Kidney (tissue), 14 donors: ENCODE data around the gene TRIM69. TPM values are rescaled to one million over a fixed set of nuclear protein-coding genes. Genes with fewer than 3 reads are reported as not detected.

ENCODE experiments used
- DNase-seq, 5 donors: peaks; one replicate each; pipeline ENCODE4 v3.0.0-alpha.2; 2013 to 2020
- FAIRE-seq: peaks from 2 replicates; lab custom pipeline; 2012; peaks lifted over from hg19 to GRCh38; lab: Jason Lieb, UNC
- H3K27ac ChIP-seq, 2 donors: one replicate each; pipeline ENCODE4 v1.7.0; 2013; ENCODE audit warnings: low read depth in 2 of 2, low read length in 2 of 2, inconsistent platforms in 1 of 2
- H3K27me3 ChIP-seq: one replicate; pipeline ENCODE4 v1.7.1; 2013; ENCODE audit warnings: low read length, inconsistent platforms; ENCODE audit not compliant: control insufficient read depth, insufficient read depth
- H3K36me3 ChIP-seq, 3 donors: one replicate each; pipeline versions ENCODE4 v1.7.0 to v1.7.1; 2013; ENCODE audit warnings: low read length in 3 of 3, control low read depth in 1 of 3, inconsistent platforms in 1 of 3; ENCODE audit not compliant: insufficient read depth in 3 of 3, control insufficient read depth in 2 of 3
- H3K4me1 ChIP-seq, 3 donors: one replicate each; pipeline versions ENCODE4 v1.7.0 to v1.7.1; 2013; ENCODE audit warnings: low read length in 3 of 3, inconsistent platforms in 1 of 3, low read depth in 1 of 3; ENCODE audit not compliant: control insufficient read depth in 2 of 3, insufficient read depth in 2 of 3
- H3K4me3 ChIP-seq, 3 donors: one replicate each; pipeline versions ENCODE4 v1.7.0 to v1.8.1; 2013; ENCODE audit warnings: low read length in 3 of 3, control low read depth in 1 of 3, inconsistent platforms in 1 of 3
- H3K9ac ChIP-seq, 3 donors: one replicate each; pipeline versions ENCODE4 v1.7.0 to v1.7.1; 2013; ENCODE audit warnings: low read length in 3 of 3, control low read depth in 1 of 3, inconsistent platforms in 1 of 3
- H3K9me3 ChIP-seq, 3 donors: one replicate each; pipeline versions ENCODE4 v1.7.0 to v1.7.1; 2013; ENCODE audit warnings: low read length in 3 of 3, control low read depth in 1 of 3, inconsistent platforms in 1 of 3; ENCODE audit not compliant: control insufficient read depth in 2 of 3, insufficient read depth in 1 of 3
- CTCF ChIP-seq: IDR thresholded peaks from 3 replicates; pipeline ENCODE4 v1.5.1; 2012; ENCODE audit warnings: mild to moderate bottlenecking, moderate library complexity, borderline replicate concordance; ENCODE audit not compliant: insufficient read depth; ENCODE audit errors: extremely low read depth
- intact Hi-C: fragments of 100-400 bp; cut with DNase I; formaldehyde crosslinking; loops from one replicate; pipeline ENCODE4 v1.11.1; 2022
- polyA plus RNA-seq: library from polyadenylated mRNA; stranded (reverse); fragments of 350-450 nt; fragmentation: Illumina TruSeq; extraction: RNeasy Lipid Tissue Mini Kit (QIAGEN cat#74804); gene quantifications from one replicate; pipeline ENCODE4 v1.2.3, GENCODE V29; 2014; ENCODE audit warnings: low read depth, low replicate concordance; ENCODE audit not compliant: insufficient read depth
- total RNA-seq: library from RNA; stranded (reverse); fragmentation: NEBNext Ultra II Directional; extraction: Animal tissue kit (Norgen Biotek cat#: 25700); gene quantifications from one replicate; pipeline ENCODE4 v1.2.1, GENCODE V29; 2021
- donor health status: control.
- donor health status: control.
- donor health status: control.
- donor health status: control.
- donor health status: control.
- donor health status: DM: yes; HTN: yes; CAD: no.
- donor health status: Normal renal cell carcinoma (clear cell type).

The TRIM69 gene
- total and polyA plus RNA-seq, 2 donors from 2014 or later: 29.6 to 41.2 TPM

- intact Hi-C loops: no loop called here
- no peak overlapping the region for H3K27ac ChIP-seq
- no peak for TF ChIP-seq CTCF
- no peaks in the 10 kb centered on the region for H3K4me1 ChIP-seq
- DNase-seq (no peak), FAIRE-seq (no peak)
- H3K27me3 ChIP-seq: no peaks in the 10 kb centered on the region
- no peaks in the 10 kb centered on the region for H3K9me3 ChIP-seq
- no peak overlapping the region for H3K4me3 ChIP-seq
- H3K36me3 ChIP-seq: no peaks in the 10 kb centered on the region
- H3K9ac ChIP-seq: no peak overlapping the region
These were observed 57.7 kb downstream of the TRIM69 start for GRCh38 chr15:44794072-44794471.

GRCh38 chr15:44796508-44796907 is 60.2 kb downstream of the TRIM69 start:
- TF ChIP-seq CTCF: no peak
- H3K4me1 ChIP-seq: no peaks in the 10 kb centered on the region
- H3K27me3 ChIP-seq: no peaks in the 10 kb centered on the region
- no peak overlapping the region for H3K4me3 ChIP-seq
- no peaks in the 10 kb centered on the region for H3K36me3 ChIP-seq
- DNase-seq (no peak), FAIRE-seq (no peak)
- intact Hi-C loops: no loop called here
- H3K27ac ChIP-seq: no peak overlapping the region
- no peaks in the 10 kb centered on the region for H3K9me3 ChIP-seq
- H3K9ac ChIP-seq: no peak overlapping the region

- DNase-seq (peak in 1 of 5 donors; percentile 19), FAIRE-seq (no peak)
- TF ChIP-seq CTCF: peak; percentile 22
- intact Hi-C loops: no loop called here
- Histone ChIP-seq H3K27ac (no peak overlapping the region), H3K27me3 (no peaks in the 10 kb centered on the region), H3K36me3 (no peaks in the 10 kb centered on the region), H3K9me3 (no peaks in the 10 kb centered on the region), H3K4me1 (no peaks in the 10 kb centered on the region), H3K4me3 (no peak overlapping the region), H3K9ac (no peak overlapping the region)
These were observed 62.5 kb downstream of the TRIM69 start for GRCh38 chr15:44798826-44799225.

GRCh38 chr15:44801364-44801763 is 65.0 kb downstream of the TRIM69 start:
- intact Hi-C loops: no loop called here
- DNase-seq (no peak), FAIRE-seq (no peak)
- Histone ChIP-seq H3K36me3 (no peaks in the 10 kb centered on the region), H3K9ac (no peak overlapping the region), H3K4me3 (no peak overlapping the region), H3K4me1 (no peaks in the 10 kb centered on the region), H3K27ac (no peak overlapping the region), H3K9me3 (no peaks in the 10 kb centered on the region), H3K27me3 (no peaks in the 10 kb centered on the region)
- TF ChIP-seq CTCF: no peak
